ENCODE results near the gene ERC2.

Gene ERC2

GRCh38 chr3:55559500-55560423 lies 908.5 kb downstream of the ERC2 start:
- DNase-seq: no peak

- DNase-seq: no peak
These were observed 910.0 kb downstream of the ERC2 start for GRCh38 chr3:55558316-55558715.

GRCh38 chr3:55557549-55557948 lies 910.7 kb downstream of the ERC2 start:
- DNase-seq: no peak

- no peak for DNase-seq
These were observed 911.4 kb downstream of the ERC2 start for GRCh38 chr3:55556619-55557537.

GRCh38 chr3:55555873-55556618 lies 912.2 kb downstream of the ERC2 start:
- no peak for DNase-seq

- no peak for DNase-seq
These were observed 913.4 kb downstream of the ERC2 start for GRCh38 chr3:55554634-55555425.

- no peak for DNase-seq
These were observed 916.6 kb downstream of the ERC2 start for GRCh38 chr3:55551644-55552043.

GRCh38 chr3:55549177-55549576 lies 919.1 kb downstream of the ERC2 start:
- no peak for DNase-seq

GRCh38 chr3:55546866-55547669 lies 921.2 kb downstream of the ERC2 start:
- no peak for DNase-seq

GRCh38 chr3:55545995-55546394 lies 922.3 kb downstream of the ERC2 start:
- DNase-seq: no peak

- DNase-seq: no peak
These were observed 924.0 kb downstream of the ERC2 start for GRCh38 chr3:55544219-55544618.

- DNase-seq: no peak
These were observed 925.1 kb downstream of the ERC2 start for GRCh38 chr3:55543181-55543614.

- DNase-seq: no peak
These were observed 926.8 kb downstream of the ERC2 start for GRCh38 chr3:55541456-55541855.

GRCh38 chr3:55541016-55541415 lies 927.3 kb downstream of the ERC2 start:
- no peak for DNase-seq

- DNase-seq: no peak
These were observed 927.7 kb downstream of the ERC2 start for GRCh38 chr3:55540579-55540978.

GRCh38 chr3:55538158-55538557 lies 930.1 kb downstream of the ERC2 start:
- DNase-seq: no peak

GRCh38 chr3:55537563-55537962 lies 930.7 kb downstream of the ERC2 start:
- DNase-seq: no peak

- DNase-seq: no peak
These were observed 931.1 kb downstream of the ERC2 start for GRCh38 chr3:55537129-55537528.

- DNase-seq: no peak
These were observed 933.4 kb downstream of the ERC2 start for GRCh38 chr3:55534876-55535275.

- no peak for DNase-seq
These were observed 935.5 kb downstream of the ERC2 start for GRCh38 chr3:55532806-55533205.

GRCh38 chr3:55531321-55531720 lies 936.9 kb downstream of the ERC2 start:
- no peak for DNase-seq
